ENCODE data around the gene ZBTB1.

- TF ChIP-seq CTCF (IDR thresholded peaks at IDR 0.05): no peak
- TF ChIP-seq POLR2A (IDR thresholded peaks at IDR 0.05): no peak
Observed at GRCh38 chr14:64507376-64508156, 3.0 kb downstream of the ZBTB1 start.
